ENCODE results near the gene ATP13A1. TPM values are rescaled to one million over a fixed set of nuclear protein-coding genes. Genes with fewer than 3 reads are reported as not detected.
A peak's percentile ranks its signal among the peaks of the same experiment; 100 is the strongest.

ATP13A1 gene
- total and polyA plus RNA-seq, 2 of the 8 experiments (the other 6 are each of a cell fraction or from before 2014, with no cell fraction given) = 33.0 to 64.2 TPM

GRCh38 chr19:19659646-19660245, 3.7 kb downstream of the ATP13A1 start:
- H2BK20ac ChIP-seq (ENCODE audit: low read length) = no peak overlapping the region
- no peak overlapping the region for H2AK5ac ChIP-seq (ENCODE audit: low read depth, low read length)
- peaks cover 6 to 31% of the 10 kb centered on the region in 2 experiments for H4K20me1 ChIP-seq (replicated peaks in 1 of 2; ENCODE audit: control insufficient read depth in 1 of 2, insufficient read depth in 2 of 2, low read length in 2 of 2)
- no peak overlapping the region for H3K4me2 ChIP-seq (ENCODE audit: insufficient read depth in 1 of 2, low read depth in 2 of 2, low read length in 2 of 2)
- H3K4me1 ChIP-seq (replicated peaks in 1 of 4; ENCODE audit: control insufficient read depth in 3 of 4, insufficient read depth in 4 of 4, low read length in 3 of 4) = peaks cover 3 to 11% (median 6%) of the 10 kb centered on the region in 4 experiments; a peak in 5 of 7 replicates
- H3K56ac ChIP-seq (replicated peaks; ENCODE audit: insufficient read length, low read depth, low read length) = no peak overlapping the region
- no peak overlapping the region for H3K18ac ChIP-seq (ENCODE audit: extremely low read depth, low read length)
- no peak overlapping the region for H4K5ac ChIP-seq (ENCODE audit: insufficient read length, low read depth, low read length)
- H3K9ac ChIP-seq (replicated peaks in 1 of 4; ENCODE audit: extremely low read depth in 1 of 4, low read depth in 3 of 4, low read length in 3 of 4) = no peak overlapping the region
- peak in 1 of 2 experiments; percentile 31 for DNase-seq (ENCODE audit: low read depth in 1 of 2, low spot score in 2 of 2)
- H2BK12ac ChIP-seq (ENCODE audit: low read depth, low read length) = no peak overlapping the region
- no peak overlapping the region for H3K4me3 ChIP-seq (ENCODE audit: extremely low read depth in 1 of 4, insufficient read depth in 2 of 4, low read depth in 3 of 4, low read length in 4 of 4)
- H2AFZ ChIP-seq (ENCODE audit: low read length) = no peak overlapping the region
- POLR2A ChIA-PET (ENCODE audit: partially characterized antibody) = interaction anchor here (0.9 to 2.1 kb wide), 4 partner anchors 8 to 16 kb away, joined by 3 to 9 read pairs (median 5); partner anchors contain the start of genes GMIP and ZNF101
- no peaks in the 10 kb centered on the region for H3K9me3 ChIP-seq (ENCODE audit: insufficient read depth in 2 of 2, low read depth in 1 of 2, low read length in 1 of 2)
- CTCF ChIA-PET (ENCODE audit: partially characterized antibody) = interaction anchor here (0.6 to 1.4 kb wide), 5 partner anchors 16 to 160 kb away, joined by 3 to 5 read pairs (median 3); no protein-coding TSS in a partner anchor
- H2BK5ac ChIP-seq (ENCODE audit: low read depth, low read length) = no peak overlapping the region; the same call in 1 of the 2 replicates
- no peak overlapping the region for H3K14ac ChIP-seq (ENCODE audit: insufficient read length)
- H4K91ac ChIP-seq (replicated peaks; ENCODE audit: insufficient read length, low read length) = no peak overlapping the region
- H3K23ac ChIP-seq (ENCODE audit: insufficient read length) = no peak overlapping the region
- H3K36me3 ChIP-seq (ENCODE audit: control insufficient read depth in 2 of 4, insufficient read depth in 4 of 4, low read length in 3 of 4) = peaks cover 25 to 51% (median 42%) of the 10 kb centered on the region in 4 experiments
- H2BK15ac ChIP-seq (ENCODE audit: low read length) = no peak overlapping the region
- H4K8ac ChIP-seq (ENCODE audit: extremely low read depth, insufficient read depth, low read length) = no peak overlapping the region
- no peak overlapping the region for H3K4ac ChIP-seq (replicated peaks; ENCODE audit: insufficient read length, low read depth, low read length)
- H2BK120ac ChIP-seq (replicated peaks; ENCODE audit: low read depth, low read length) = no peak overlapping the region
- H3K79me2 ChIP-seq (ENCODE audit: control insufficient read depth in 1 of 2, insufficient read depth in 2 of 2, low read length in 2 of 2) = peaks cover 21 to 30% of the 10 kb centered on the region in 2 experiments
- WGBS, 2 experiments (ENCODE audit: extremely low coverage in 1 of 2, insufficient coverage in 1 of 2, insufficient read length in 1 of 2, insufficient replicate concordance in 2 of 2, low coverage in 1 of 2, low lambda C conversion rate in 2 of 2, missing lambda C conversion rate in 1 of 2) = 89% methylated on average over 17 of the region's 17 CpGs; no CpG with 5 or more reads in 1 of the 2 experiments
- no peaks in the 10 kb centered on the region for H3K23me2 ChIP-seq (ENCODE audit: low read depth, low read length)
- peaks cover 16% of the 10 kb centered on the region for H3K79me1 ChIP-seq (ENCODE audit: low read depth, low read length)
- no peak for FAIRE-seq
- no peaks in the 10 kb centered on the region for H3K27me3 ChIP-seq (replicated peaks in 1 of 4; ENCODE audit: control insufficient read depth in 3 of 4, extremely low read depth in 1 of 4, insufficient read depth in 3 of 4, low read length in 3 of 4)
- no peak overlapping the region for H3K27ac ChIP-seq (ENCODE audit: low read depth, low read length)
- TF ChIP-seq RAD21 (IDR thresholded peaks at IDR 0.05 in 1 of 2, conservative IDR thresholded peaks at IDR 0.05 in 1 of 2; ENCODE audit: low read depth in 2 of 2, low read length in 2 of 2) = no peak
- TF ChIP-seq CTBP2 (IDR thresholded peaks at IDR 0.05; ENCODE audit: borderline replicate concordance, insufficient read depth, insufficient read length, low read length) = no peak
- TF ChIP-seq SRF (IDR thresholded peaks at IDR 0.05; ENCODE audit: low read depth, low read length) = no peak
- no peak for TF ChIP-seq TAF1 (IDR thresholded peaks at IDR 0.05; ENCODE audit: low read depth, low read length)
- no peak for TF ChIP-seq TAF7 (optimal IDR thresholded peaks at IDR 0.05; ENCODE audit: borderline replicate concordance, low read depth, low read length)
- no peak for TF ChIP-seq USF2 (IDR thresholded peaks at IDR 0.05; ENCODE audit: low read length)
- no peak for TF ChIP-seq NANOG (IDR thresholded peaks at IDR 0.05; ENCODE audit: insufficient read depth, low read depth, low read length, poor library complexity, severe bottlenecking)
- no peak for TF ChIP-seq E2F6 (IDR thresholded peaks at IDR 0.05)
- no peak for TF ChIP-seq JUND (IDR thresholded peaks at IDR 0.05; ENCODE audit: low read length)
- no peak for TF ChIP-seq CHD1 (IDR thresholded peaks at IDR 0.05; ENCODE audit: low read depth, low read length)
